ENCODE data around the gene PNKD.

- TF ChIP-seq EZH2phosphoT487 (IDR thresholded peaks at IDR 0.05; ENCODE audit: unreplicated experiment) (no peak), CTCF (conservative IDR thresholded peaks at IDR 0.05; ENCODE audit: low read depth in 2 of 2) (no peak), EZH2 (IDR thresholded peaks at IDR 0.05; ENCODE audit: low read depth, unreplicated experiment) (no peak), JUNB (IDR thresholded peaks at IDR 0.05; ENCODE audit: unreplicated experiment) (no peak), POLR2AphosphoS5 (IDR thresholded peaks at IDR 0.05; ENCODE audit: low read depth) (no peak), REST (IDR thresholded peaks at IDR 0.05; ENCODE audit: unreplicated experiment) (no peak), CREB1 (CRISPR knock-in tag; IDR thresholded peaks at IDR 0.05; ENCODE audit: low read depth) (no peak), ETS1 (IDR thresholded peaks at IDR 0.05) (no peak), ZNF331 (CRISPR knock-in tag; IDR thresholded peaks at IDR 0.05; ENCODE audit: low read depth) (no peak), ZNF114 (CRISPR knock-in tag; IDR thresholded peaks at IDR 0.05) (no peak), STAT1 (IDR thresholded peaks at IDR 0.05; ENCODE audit: unreplicated experiment) (no peak), NANOG (IDR thresholded peaks at IDR 0.05; ENCODE audit: borderline replicate concordance) (no peak), ZNF462 (CRISPR knock-in tag; IDR thresholded peaks at IDR 0.05) (no peak)
Observed at GRCh38 chr2:218226903-218227302, 43.4 kb upstream of the PNKD start.
